Inflammatory macrophage treated with lipopolysaccharide for 1 hour (primary cell): ENCODE data around the gene TEX13B.

Experiments used
- DNase-seq, 2 donors: peaks; one replicate each; pipeline ENCODE4 v3.0.0-alpha.2; 2020 to 2022

The TEX13B gene

DNA sequence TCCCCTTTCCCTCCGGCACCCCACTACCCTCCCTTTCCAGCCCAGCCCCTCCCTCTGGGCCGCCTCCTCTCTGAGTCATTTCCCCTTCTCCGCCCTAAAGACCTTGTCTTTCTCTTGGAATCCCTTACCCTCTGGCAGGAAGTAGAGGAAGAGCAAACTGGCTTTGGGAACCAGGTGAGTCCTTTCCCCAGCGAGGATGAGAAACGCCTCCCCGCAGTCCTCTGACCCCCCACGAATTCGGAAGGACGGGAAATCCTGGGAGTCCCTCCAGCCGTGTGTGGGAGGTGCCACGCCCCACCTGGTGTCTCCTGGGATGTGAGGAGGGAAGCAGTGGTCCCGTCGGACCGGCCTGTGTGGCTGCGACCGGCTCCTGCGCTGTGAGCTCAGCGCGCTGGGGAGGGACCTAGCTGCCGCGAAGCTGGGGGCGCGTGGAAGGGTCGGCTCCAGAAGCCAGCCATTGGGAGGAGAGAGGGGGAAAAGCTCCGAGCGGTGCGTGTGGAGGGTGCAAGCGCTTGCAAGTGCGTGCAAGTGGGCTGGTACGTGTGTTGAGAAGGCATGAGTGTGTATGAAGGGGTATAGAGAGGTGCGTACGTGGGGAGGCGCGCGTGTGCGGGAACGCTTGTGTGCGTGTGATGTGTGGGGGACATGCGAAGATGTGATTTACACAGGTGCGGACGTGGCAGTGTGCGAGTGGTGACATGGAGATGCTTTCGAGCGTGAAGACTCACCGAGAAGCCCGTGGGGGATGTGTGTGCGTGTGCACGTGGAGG, 46.3 kb downstream of the TEX13B start:
- no peak for DNase-seq

- no peak for DNase-seq
These were observed 47.0 kb downstream of the TEX13B start for GRCh38 chrX:107935200-107935599.

GRCh38 chrX:107934262-107934661, 47.9 kb downstream of the TEX13B start:
- no peak for DNase-seq
